WTC11 (cell line): Measurements from ENCODE around the gene ERC2.

Experiments used
- CTCF ChIP-seq: fragments of 200-600 bp; IDR thresholded peaks from 2 replicates; pipeline ENCODE4 v1.8.0; 2022; ENCODE audit warnings: antibody characterized with exemption
- ETV6 ChIP-seq: sonication (generic); formaldehyde crosslinking; IDR thresholded peaks from 2 replicates; pipeline ENCODE4 v1.8.1; 2022; ENCODE audit warnings: mild to moderate bottlenecking, missing genetic modification reagents
- JUN ChIP-seq: sonication (generic); formaldehyde crosslinking; IDR thresholded peaks from 2 replicates; pipeline ENCODE4 v1.8.0; 2023; ENCODE audit warnings: mild to moderate bottlenecking, missing genetic modification reagents
- MAX ChIP-seq: sonication (generic); formaldehyde crosslinking; IDR thresholded peaks from 2 replicates; pipeline ENCODE4 v1.8.0; 2022; ENCODE audit warnings: mild to moderate bottlenecking, missing genetic modification reagents
- NFATC4 ChIP-seq: fragments of 250-450 bp; sonication (Bioruptor Pico); IDR thresholded peaks from 2 replicates; pipeline ENCODE4 v1.9.0; 2021; ENCODE audit warnings: mild to moderate bottlenecking
- NFYB ChIP-seq: sonication (generic); formaldehyde crosslinking; conservative IDR thresholded peaks from 2 replicates; pipeline ENCODE4 v1.8.0; 2022; ENCODE audit warnings: low read depth, missing genetic modification reagents
- SMAD3 ChIP-seq: sonication (generic); formaldehyde crosslinking; IDR thresholded peaks from 2 replicates; pipeline ENCODE4 v1.8.0; 2022; ENCODE audit warnings: missing genetic modification reagents, mild to moderate bottlenecking, borderline replicate concordance
- SP1 ChIP-seq: sonication (generic); formaldehyde crosslinking; conservative IDR thresholded peaks from 2 replicates; pipeline ENCODE4 v1.8.1; 2022; ENCODE audit warnings: missing genetic modification reagents
- TP53 ChIP-seq: sonication (generic); formaldehyde crosslinking; IDR thresholded peaks from 2 replicates; pipeline ENCODE4 v1.8.1; 2023; ENCODE audit warnings: mild to moderate bottlenecking, missing genetic modification reagents
- ZNF138 ChIP-seq: sonication (generic); formaldehyde crosslinking; conservative IDR thresholded peaks from 2 replicates; pipeline ENCODE4 v1.8.1; 2022; ENCODE audit warnings: mild to moderate bottlenecking, moderate library complexity, missing genetic modification reagents
- ZNF263 ChIP-seq: sonication (generic); formaldehyde crosslinking; IDR thresholded peaks from 2 replicates; pipeline ENCODE4 v1.8.1; 2022; ENCODE audit warnings: low read depth, mild to moderate bottlenecking, moderate library complexity, missing genetic modification reagents
- TF ChIP-seq, protein P1 (sequence below): sonication (generic); formaldehyde crosslinking; IDR thresholded peaks from 2 replicates; pipeline ENCODE4 v1.8.0; 2022; ENCODE audit warnings: mild to moderate bottlenecking, missing genetic modification reagents
- TF ChIP-seq, protein P2 (sequence below): sonication (generic); formaldehyde crosslinking; IDR thresholded peaks from 2 replicates; pipeline ENCODE4 v1.8.0; 2022; ENCODE audit warnings: mild to moderate bottlenecking, missing genetic modification reagents
- TF ChIP-seq, protein P3 (sequence below): sonication (generic); formaldehyde crosslinking; IDR thresholded peaks from 2 replicates; pipeline ENCODE4 v1.8.1; 2023; ENCODE audit warnings: mild to moderate bottlenecking, missing genetic modification reagents, moderate library complexity

DNA sequence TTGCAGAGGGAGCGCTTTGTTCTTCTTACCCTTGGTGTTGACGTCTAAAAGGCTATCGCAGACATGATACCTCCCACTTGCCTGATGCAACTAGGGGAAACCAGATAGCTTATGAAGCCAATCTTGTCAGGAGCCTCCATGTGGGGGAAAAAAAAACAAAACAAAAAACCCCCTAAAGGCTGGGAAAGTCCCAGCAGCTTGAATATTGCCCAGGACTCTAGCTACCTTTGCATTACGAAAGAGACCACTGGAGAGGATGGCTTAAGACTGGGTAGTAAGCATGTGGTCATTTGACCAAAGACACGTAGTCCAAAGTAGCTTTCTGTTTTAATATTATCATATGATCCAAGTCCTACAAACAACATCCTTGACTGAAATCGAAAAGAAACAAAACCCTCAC, 860.4 kb downstream of the ERC2 start:
- TF ChIP-seq CTCF (no peak), ZNF263 (no peak), ETV6 (CRISPR knock-in tag) (no peak), MAX (CRISPR knock-in tag) (no peak), SMAD3 (no peak), JUN (CRISPR knock-in tag) (no peak), TP53 (CRISPR knock-in tag) (no peak), ZNF138 (CRISPR knock-in tag) (no peak), SP1 (CRISPR knock-in tag) (no peak), NFATC4 (CRISPR knock-in tag) (no peak), NFYB (CRISPR knock-in tag) (no peak)
- TF ChIP-seq, protein P1, sequence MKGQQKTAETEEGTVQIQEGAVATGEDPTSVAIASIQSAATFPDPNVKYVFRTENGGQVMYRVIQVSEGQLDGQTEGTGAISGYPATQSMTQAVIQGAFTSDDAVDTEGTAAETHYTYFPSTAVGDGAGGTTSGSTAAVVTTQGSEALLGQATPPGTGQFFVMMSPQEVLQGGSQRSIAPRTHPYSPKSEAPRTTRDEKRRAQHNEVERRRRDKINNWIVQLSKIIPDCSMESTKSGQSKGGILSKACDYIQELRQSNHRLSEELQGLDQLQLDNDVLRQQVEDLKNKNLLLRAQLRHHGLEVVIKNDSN (CRISPR knock-in tag): no peak
- TF ChIP-seq, protein P2, sequence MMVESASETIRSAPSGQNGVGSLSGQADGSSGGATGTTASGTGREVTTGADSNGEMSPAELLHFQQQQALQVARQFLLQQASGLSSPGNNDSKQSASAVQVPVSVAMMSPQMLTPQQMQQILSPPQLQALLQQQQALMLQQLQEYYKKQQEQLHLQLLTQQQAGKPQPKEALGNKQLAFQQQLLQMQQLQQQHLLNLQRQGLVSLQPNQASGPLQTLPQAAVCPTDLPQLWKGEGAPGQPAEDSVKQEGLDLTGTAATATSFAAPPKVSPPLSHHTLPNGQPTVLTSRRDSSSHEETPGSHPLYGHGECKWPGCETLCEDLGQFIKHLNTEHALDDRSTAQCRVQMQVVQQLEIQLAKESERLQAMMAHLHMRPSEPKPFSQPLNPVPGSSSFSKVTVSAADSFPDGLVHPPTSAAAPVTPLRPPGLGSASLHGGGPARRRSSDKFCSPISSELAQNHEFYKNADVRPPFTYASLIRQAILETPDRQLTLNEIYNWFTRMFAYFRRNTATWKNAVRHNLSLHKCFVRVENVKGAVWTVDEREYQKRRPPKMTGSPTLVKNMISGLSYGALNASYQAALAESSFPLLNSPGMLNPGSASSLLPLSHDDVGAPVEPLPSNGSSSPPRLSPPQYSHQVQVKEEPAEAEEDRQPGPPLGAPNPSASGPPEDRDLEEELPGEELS (CRISPR knock-in tag): no peak
- TF ChIP-seq, protein P3, sequence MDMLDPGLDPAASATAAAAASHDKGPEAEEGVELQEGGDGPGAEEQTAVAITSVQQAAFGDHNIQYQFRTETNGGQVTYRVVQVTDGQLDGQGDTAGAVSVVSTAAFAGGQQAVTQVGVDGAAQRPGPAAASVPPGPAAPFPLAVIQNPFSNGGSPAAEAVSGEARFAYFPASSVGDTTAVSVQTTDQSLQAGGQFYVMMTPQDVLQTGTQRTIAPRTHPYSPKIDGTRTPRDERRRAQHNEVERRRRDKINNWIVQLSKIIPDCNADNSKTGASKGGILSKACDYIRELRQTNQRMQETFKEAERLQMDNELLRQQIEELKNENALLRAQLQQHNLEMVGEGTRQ (CRISPR knock-in tag): no peak
